TTC549 (cell line): ENCODE measurements around the gene SEMA6A.

Source experiments
- FAIRE-seq: peaks from 2 replicates; lab custom pipeline; 2012; peaks lifted over from hg19 to GRCh38; lab: Jason Lieb, UNC

SEMA6A gene

GRCh38 chr5:116437922-116438578 is 136.6 kb downstream of the SEMA6A start:
- no peak for FAIRE-seq

GRCh38 chr5:116437351-116437705 is 137.3 kb downstream of the SEMA6A start:
- FAIRE-seq, result no peak

DNA sequence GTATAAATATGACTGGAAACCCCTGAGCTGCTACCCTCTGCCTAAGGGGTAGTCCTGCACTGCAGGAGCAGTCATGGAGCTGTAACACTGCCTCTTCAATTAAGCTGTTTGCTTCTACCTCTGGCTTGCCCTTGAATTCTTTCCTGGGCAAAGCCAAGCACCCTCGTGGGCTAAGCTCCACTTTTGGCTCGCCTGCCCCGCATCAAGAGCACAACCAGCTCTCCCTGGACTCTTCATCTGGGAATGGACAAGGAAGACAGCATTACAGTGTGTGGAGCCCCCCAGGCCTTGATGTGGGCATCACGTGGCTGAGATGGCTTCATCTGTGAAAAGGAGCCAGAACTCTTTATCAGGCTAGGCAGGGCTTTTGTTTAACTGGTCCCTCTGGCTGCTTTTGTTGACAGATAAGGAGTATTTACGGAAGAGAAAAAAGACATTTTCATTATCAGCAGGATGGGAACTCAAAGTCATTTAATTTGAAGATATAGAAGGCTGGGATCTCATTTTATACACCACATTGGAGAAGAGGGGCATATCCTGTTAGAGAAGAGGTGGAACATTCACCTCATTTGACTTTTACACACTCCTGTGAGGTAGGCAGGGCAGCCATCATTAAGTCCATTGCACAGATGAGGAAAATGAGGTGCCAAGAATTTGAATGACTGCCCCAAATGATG is 137.8 kb downstream of the SEMA6A start:
- FAIRE-seq, result no peak

GRCh38 chr5:116428966-116429365 is 145.7 kb downstream of the SEMA6A start:
- FAIRE-seq, result no peak

- no peak for FAIRE-seq
These were observed 146.2 kb downstream of the SEMA6A start for GRCh38 chr5:116428413-116428812.

- no peak for FAIRE-seq
These were observed 149.7 kb downstream of the SEMA6A start for GRCh38 chr5:116424951-116425350.

DNA sequence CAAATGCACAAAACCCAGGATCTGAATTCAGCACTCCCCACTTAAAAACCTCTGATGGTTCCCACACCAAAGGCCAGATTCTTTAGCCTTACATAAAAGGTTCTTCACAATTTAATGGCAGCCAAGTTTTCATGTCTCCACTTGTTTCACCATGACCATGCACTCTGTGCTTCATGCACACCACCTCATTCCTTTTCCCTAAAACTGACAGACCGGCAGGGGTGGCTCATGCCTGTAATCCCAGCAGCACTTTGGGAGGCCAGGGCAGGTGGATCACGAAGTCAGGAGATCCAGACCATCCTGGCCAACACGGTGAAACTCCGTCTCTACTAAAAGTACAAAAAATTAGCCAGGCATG is 150.4 kb downstream of the SEMA6A start:
- no peak for FAIRE-seq

GRCh38 chr5:116423587-116424257 is 150.9 kb downstream of the SEMA6A start:
- no peak for FAIRE-seq

- FAIRE-seq, result no peak
These were observed 151.5 kb downstream of the SEMA6A start for GRCh38 chr5:116423141-116423540.

DNA sequence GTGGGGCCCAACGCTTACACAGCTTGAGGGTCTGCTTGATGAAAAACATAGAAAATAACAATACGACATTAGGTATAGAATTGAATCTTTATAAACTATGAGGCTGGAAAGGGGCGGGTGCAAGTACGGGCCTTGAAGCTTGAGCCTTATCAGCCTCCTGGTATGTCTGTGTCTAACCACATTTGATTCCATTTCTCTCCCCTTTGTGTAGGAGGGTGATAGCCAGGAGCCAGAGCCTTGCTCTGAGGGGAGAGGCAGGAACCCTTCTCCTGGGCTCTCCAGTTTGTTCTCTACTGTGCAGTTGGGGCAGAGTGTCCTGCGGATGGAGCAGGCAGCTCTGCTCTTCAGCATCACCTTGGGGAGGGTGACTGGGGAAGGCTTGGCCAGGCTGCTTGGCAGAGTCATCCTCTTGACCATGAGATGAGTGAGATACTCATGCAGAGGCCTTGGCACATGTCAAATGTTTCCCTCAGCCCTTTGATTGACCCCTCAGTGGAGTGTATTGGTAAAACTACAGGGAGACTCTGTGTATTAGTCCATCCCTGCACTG is 153.5 kb downstream of the SEMA6A start:
- no peak for FAIRE-seq

GRCh38 chr5:116420540-116420939 is 154.1 kb downstream of the SEMA6A start:
- FAIRE-seq, result no peak

DNA sequence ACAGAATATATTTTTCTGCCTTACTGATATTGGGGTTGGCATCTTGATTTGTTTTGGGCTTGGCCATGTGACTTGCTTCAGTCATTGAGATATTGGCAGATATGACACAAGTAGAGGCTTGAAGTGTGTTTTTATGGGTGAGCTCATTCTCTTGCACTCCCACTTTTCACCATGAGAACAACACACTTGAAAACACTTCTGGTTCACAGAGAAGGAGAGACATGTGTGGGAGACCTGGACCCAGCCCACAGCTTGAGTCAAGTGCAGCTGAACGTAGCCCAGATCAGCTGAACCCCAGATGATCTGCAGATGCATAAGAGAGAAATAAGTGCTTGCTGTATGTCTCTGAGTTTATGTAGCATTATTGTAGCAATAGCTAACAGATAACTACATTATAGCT is 155.4 kb downstream of the SEMA6A start:
- no peak for FAIRE-seq

DNA sequence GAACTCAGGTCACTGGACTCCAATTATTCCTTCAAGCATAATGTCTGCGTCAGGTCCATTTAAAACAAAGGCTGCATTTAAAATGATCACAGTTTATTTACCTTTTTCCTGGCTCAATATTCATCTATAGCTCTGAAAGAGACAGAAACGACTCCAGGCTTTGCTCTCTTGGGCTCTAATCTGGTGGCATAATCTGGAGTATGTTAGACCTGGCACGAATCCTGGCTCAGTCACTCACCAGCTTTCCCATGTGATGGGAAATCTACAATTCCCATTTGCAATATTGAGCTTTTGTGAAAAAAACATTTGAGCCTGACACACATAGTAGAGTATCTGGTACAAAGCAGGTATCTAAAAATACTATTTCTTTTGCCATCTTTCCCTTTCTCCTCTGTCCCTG is 155.8 kb downstream of the SEMA6A start:
- FAIRE-seq, result no peak

DNA sequence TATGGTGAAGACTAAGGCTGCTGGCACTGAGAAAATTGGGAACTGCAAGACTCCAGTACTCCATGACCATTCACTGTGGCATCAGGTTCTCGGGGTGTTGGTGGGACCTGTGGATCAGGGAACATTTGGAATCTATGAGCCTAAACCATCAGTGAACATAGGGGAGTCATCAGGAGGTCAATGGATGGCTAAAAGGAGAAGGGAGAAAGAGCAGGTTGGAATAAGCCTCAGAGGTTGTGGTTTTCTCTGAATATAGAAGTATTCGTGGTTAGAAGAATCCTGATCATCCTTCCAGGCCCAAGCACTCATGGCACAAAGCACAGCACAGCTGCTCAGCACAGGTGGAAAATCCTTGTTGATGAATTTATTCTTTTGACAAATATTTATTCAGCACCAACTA is 156.6 kb downstream of the SEMA6A start:
- no peak for FAIRE-seq

DNA sequence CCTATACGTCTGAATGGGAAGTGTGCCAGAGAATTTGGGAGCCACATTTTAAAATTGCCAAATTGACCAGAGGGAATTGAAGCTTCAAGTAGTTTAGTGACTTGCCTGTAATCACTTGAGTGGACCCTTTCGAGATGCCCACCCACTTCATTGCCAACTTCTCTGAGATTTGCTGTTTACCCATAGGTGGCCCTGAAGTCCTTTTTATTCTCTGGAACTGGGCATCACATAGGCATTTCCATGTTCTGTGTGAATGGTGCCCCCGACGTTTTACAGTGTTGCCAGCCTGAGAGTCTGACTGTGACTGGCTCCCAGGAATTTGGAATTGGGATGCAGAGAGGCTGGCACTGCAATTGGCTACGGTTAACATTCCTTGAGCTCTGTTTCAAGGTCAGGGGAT is 158.6 kb downstream of the SEMA6A start:
- FAIRE-seq, result no peak

GRCh38 chr5:116415182-116415581 is 159.4 kb downstream of the SEMA6A start:
- no peak for FAIRE-seq

DNA sequence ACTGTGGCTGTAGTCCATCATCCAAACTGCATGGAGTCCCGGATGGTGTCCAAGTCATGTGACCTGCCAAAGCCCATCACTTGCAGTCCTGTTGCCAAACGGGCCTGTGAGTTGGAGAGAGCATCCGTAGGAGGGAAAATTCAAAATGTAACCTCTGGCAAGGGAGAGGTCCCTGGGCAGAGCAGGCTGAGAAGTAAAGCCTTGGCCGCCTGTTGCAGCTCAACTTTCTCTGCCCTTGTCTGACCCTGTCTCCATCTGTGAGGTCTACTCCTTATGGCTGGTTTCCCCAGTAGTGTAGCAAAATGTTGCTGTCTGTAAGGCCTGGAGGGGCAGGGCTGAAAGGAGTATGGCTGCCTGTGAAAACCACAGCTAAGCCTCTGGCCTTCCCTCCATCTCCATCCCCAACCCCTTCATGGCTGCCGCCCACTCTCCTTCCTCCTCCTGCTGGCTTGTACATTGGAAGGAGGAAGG is 163.5 kb downstream of the SEMA6A start:
- FAIRE-seq, result no peak

- FAIRE-seq, result no peak
These were observed 164.2 kb downstream of the SEMA6A start for GRCh38 chr5:116410336-116410890.

- FAIRE-seq, result no peak
These were observed 164.9 kb downstream of the SEMA6A start for GRCh38 chr5:116409591-116410296.

DNA sequence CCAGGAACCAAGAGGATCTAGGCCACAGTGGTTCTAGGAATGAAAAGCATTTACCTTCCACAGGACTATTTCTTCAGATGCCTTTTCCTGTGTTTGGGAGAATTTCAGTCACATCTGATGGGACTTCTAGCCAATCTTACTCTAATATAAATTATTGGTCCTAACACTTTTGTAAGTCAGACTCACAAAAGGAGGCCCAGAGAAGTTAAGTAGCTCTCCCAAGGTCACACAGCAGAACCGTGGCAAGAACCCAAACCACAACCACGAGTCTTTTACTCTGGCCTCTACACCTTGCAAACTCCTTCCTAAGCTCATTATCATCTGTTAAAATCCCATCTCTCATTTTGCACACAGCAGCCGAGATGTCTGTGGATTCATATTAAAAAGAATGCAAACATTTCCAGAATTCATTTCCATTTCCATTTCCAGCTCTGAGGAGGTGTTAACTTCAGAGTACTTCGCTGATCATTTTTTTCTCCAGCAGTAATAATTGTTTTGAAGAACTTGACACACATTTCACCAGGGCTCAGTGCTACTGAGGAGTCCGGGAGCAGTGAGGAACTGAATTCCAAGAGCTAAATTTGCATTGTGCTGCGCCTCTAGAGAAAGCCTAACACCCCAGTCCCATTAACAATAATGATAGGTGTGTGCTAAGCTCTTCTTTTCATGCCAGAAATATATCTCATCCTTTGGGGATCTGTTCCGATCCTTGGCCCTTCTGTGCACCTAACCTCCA is 168.1 kb downstream of the SEMA6A start:
- no peak for FAIRE-seq

DNA sequence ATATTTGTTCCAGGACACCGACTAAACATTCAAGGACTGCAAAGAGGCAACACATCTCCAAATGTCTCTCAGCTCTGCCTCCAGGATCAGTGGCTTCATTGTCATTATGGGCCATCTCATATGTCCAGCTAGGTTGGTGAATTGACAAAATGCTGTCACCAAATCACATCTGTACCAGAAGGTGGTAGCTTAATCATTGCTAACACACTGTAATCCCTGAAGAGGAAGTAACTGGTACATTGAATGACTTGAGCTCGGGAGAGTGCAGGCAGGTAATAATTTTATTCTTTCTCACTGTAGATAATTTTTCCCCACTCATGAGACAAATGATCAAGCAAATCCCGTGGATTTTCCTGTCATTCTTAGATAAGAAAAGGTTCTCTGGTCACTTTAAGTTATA is 169.8 kb downstream of the SEMA6A start:
- no peak for FAIRE-seq

DNA sequence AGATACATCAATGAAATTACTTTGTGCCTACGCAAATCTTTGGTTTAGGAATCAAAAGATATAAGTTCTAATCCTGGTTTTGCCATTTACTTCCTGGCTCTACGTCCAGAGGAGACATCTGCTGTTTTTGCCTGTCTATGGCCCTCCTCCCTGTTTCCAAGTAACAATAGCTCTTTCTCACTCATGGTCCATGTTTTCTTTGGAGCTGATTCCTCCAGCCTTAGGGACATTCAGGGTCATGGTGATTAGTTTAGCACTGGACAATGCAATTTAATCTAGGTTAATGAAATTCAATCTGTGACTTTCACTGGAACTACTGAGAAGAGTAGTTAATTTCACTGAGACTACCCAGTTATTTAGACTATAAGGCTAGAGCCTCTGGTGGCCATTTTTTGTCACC is 170.6 kb downstream of the SEMA6A start:
- FAIRE-seq, result no peak
